Breast epithelium (tissue), 3 donors: Measurements from ENCODE around the gene NMD3.

Source experiments
- POLR2A ChIP-seq: fragments of 450-650 bp; IDR thresholded peaks from one replicate; pipeline ENCODE4 v1.6.1; 2016; ENCODE audit warnings: antibody characterized with exemption, mild to moderate bottlenecking, moderate library complexity
- POLR2AphosphoS5 ChIP-seq, 3 donors: sonication (generic); formaldehyde crosslinking; IDR thresholded peaks; one replicate each; pipeline ENCODE4 v1.6.1; 2017; ENCODE audit warnings: antibody characterized with exemption in 3 of 3
- TF ChIP-seq, protein P1 (sequence below), 3 donors: fragments of 450-650 bp; IDR thresholded peaks; one replicate each; pipeline ENCODE4 v1.5.1; 2016 to 2017; ENCODE audit warnings: antibody characterized with exemption in 3 of 3, mild to moderate bottlenecking in 3 of 3, moderate library complexity in 3 of 3

DNA sequence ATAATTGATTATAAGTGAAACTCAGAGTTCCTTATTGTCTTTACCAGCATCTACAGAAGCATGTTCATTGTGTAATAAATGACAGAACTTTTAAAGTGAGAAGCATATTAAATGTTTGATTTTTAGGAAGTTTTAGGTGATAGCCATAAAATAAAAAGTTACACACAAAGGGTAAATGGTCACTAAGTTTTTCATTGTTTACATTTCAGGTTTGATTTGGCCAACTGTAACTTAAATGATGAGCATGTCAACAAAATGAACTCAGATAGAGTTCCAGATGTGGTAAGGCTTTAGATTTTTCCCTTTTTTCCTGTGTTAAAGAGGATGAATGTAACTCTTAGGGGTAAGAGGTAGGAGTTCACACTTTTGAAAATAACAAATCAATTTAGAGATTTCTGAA is 25.9 kb downstream of the NMD3 start:
- TF ChIP-seq POLR2A: no peak
- TF ChIP-seq, protein P1, sequence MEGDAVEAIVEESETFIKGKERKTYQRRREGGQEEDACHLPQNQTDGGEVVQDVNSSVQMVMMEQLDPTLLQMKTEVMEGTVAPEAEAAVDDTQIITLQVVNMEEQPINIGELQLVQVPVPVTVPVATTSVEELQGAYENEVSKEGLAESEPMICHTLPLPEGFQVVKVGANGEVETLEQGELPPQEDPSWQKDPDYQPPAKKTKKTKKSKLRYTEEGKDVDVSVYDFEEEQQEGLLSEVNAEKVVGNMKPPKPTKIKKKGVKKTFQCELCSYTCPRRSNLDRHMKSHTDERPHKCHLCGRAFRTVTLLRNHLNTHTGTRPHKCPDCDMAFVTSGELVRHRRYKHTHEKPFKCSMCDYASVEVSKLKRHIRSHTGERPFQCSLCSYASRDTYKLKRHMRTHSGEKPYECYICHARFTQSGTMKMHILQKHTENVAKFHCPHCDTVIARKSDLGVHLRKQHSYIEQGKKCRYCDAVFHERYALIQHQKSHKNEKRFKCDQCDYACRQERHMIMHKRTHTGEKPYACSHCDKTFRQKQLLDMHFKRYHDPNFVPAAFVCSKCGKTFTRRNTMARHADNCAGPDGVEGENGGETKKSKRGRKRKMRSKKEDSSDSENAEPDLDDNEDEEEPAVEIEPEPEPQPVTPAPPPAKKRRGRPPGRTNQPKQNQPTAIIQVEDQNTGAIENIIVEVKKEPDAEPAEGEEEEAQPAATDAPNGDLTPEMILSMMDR (IDR thresholded peaks at IDR 0.05): no peak
- TF ChIP-seq POLR2AphosphoS5 (IDR thresholded peaks at IDR 0.05): no peak
